K562 (cell line): ENCODE results near the gene DNAJC6. TPM values are rescaled to one million over a fixed set of nuclear protein-coding genes. Genes with fewer than 3 reads are reported as not detected.

Source experiments
- LEF1 ChIP-seq: fragments of 450-650 bp; IDR thresholded peaks from 2 replicates; pipeline ENCODE4 v1.6.1; 2016; ENCODE audit warnings: mild to moderate bottlenecking
- ZNF121 ChIP-seq: sonication (generic); formaldehyde crosslinking; conservative IDR thresholded peaks from 2 replicates; pipeline ENCODE4 v1.8.0; 2022; ENCODE audit warnings: missing genetic modification reagents
- ZNF184 ChIP-seq: sonication (generic); formaldehyde crosslinking; IDR thresholded peaks from 2 replicates; pipeline ENCODE4 v1.5.0; 2020; ENCODE audit warnings: missing genetic modification reagents
- ZNF316 ChIP-seq: fragments of 450-650 bp; IDR thresholded peaks from 2 replicates; pipeline ENCODE4 v1.6.1; 2016
- polyA plus RNA-seq, 8 experiments: library from polyadenylated mRNA; depleted of rRNA in 4 of 8; stranded (reverse) in 5 of 8; unstranded in 3 of 8; fragments of >200 nt; fragmentation: Nextera tagmentation in 2 of 8; fragmentation: Illumina TruSeq in 1 of 8; extraction: Ambion mirVana in 2 of 8; extraction: Trizol in 1 of 8; gene quantifications; 2 replicates each; pipeline versions ENCODE4 v1.2.1 to v1.2.3, GENCODE V29; 2011 to 2014; ENCODE audit warnings: inconsistent platforms in 1 of 8, missing spikeins in 1 of 8
- total RNA-seq, 7 experiments: library from RNA; depleted of rRNA in 6 of 7; stranded (reverse); fragments of >200 nt in 6 of 7; fragmentation: Illumina TruSeq in 2 of 7; extraction: Trizol in 2 of 7; gene quantifications; 2 replicates each; pipeline versions ENCODE4 v1.2.1 to v1.2.3, GENCODE V29; 2011 to 2021; ENCODE audit warnings: low replicate concordance in 1 of 7
- TF ChIP-seq, protein P1 (sequence below): fragments of 450-650 bp; IDR thresholded peaks from 2 replicates; pipeline ENCODE4 v1.6.1; 2016; ENCODE audit warnings: mild to moderate bottlenecking, moderate library complexity
- TF ChIP-seq, protein P2 (sequence below): sonication (generic); formaldehyde crosslinking; IDR thresholded peaks from 2 replicates; pipeline ENCODE4 v1.8.0; 2022; ENCODE audit warnings: mild to moderate bottlenecking, missing genetic modification reagents
- TF ChIP-seq, protein P3 (sequence below): fragments of 450-650 bp; formaldehyde crosslinking; IDR thresholded peaks from 2 replicates; pipeline ENCODE4 v1.4.0; 2022; ENCODE audit warnings: missing genetic modification characterization

The DNAJC6 gene
- total and polyA plus RNA-seq, 9 of the 15 experiments (the other 6 are each of a cell fraction or from before 2014, with no cell fraction given) = 6.7 to 78.7 (median 28.0) TPM

- TF ChIP-seq, protein P1, sequence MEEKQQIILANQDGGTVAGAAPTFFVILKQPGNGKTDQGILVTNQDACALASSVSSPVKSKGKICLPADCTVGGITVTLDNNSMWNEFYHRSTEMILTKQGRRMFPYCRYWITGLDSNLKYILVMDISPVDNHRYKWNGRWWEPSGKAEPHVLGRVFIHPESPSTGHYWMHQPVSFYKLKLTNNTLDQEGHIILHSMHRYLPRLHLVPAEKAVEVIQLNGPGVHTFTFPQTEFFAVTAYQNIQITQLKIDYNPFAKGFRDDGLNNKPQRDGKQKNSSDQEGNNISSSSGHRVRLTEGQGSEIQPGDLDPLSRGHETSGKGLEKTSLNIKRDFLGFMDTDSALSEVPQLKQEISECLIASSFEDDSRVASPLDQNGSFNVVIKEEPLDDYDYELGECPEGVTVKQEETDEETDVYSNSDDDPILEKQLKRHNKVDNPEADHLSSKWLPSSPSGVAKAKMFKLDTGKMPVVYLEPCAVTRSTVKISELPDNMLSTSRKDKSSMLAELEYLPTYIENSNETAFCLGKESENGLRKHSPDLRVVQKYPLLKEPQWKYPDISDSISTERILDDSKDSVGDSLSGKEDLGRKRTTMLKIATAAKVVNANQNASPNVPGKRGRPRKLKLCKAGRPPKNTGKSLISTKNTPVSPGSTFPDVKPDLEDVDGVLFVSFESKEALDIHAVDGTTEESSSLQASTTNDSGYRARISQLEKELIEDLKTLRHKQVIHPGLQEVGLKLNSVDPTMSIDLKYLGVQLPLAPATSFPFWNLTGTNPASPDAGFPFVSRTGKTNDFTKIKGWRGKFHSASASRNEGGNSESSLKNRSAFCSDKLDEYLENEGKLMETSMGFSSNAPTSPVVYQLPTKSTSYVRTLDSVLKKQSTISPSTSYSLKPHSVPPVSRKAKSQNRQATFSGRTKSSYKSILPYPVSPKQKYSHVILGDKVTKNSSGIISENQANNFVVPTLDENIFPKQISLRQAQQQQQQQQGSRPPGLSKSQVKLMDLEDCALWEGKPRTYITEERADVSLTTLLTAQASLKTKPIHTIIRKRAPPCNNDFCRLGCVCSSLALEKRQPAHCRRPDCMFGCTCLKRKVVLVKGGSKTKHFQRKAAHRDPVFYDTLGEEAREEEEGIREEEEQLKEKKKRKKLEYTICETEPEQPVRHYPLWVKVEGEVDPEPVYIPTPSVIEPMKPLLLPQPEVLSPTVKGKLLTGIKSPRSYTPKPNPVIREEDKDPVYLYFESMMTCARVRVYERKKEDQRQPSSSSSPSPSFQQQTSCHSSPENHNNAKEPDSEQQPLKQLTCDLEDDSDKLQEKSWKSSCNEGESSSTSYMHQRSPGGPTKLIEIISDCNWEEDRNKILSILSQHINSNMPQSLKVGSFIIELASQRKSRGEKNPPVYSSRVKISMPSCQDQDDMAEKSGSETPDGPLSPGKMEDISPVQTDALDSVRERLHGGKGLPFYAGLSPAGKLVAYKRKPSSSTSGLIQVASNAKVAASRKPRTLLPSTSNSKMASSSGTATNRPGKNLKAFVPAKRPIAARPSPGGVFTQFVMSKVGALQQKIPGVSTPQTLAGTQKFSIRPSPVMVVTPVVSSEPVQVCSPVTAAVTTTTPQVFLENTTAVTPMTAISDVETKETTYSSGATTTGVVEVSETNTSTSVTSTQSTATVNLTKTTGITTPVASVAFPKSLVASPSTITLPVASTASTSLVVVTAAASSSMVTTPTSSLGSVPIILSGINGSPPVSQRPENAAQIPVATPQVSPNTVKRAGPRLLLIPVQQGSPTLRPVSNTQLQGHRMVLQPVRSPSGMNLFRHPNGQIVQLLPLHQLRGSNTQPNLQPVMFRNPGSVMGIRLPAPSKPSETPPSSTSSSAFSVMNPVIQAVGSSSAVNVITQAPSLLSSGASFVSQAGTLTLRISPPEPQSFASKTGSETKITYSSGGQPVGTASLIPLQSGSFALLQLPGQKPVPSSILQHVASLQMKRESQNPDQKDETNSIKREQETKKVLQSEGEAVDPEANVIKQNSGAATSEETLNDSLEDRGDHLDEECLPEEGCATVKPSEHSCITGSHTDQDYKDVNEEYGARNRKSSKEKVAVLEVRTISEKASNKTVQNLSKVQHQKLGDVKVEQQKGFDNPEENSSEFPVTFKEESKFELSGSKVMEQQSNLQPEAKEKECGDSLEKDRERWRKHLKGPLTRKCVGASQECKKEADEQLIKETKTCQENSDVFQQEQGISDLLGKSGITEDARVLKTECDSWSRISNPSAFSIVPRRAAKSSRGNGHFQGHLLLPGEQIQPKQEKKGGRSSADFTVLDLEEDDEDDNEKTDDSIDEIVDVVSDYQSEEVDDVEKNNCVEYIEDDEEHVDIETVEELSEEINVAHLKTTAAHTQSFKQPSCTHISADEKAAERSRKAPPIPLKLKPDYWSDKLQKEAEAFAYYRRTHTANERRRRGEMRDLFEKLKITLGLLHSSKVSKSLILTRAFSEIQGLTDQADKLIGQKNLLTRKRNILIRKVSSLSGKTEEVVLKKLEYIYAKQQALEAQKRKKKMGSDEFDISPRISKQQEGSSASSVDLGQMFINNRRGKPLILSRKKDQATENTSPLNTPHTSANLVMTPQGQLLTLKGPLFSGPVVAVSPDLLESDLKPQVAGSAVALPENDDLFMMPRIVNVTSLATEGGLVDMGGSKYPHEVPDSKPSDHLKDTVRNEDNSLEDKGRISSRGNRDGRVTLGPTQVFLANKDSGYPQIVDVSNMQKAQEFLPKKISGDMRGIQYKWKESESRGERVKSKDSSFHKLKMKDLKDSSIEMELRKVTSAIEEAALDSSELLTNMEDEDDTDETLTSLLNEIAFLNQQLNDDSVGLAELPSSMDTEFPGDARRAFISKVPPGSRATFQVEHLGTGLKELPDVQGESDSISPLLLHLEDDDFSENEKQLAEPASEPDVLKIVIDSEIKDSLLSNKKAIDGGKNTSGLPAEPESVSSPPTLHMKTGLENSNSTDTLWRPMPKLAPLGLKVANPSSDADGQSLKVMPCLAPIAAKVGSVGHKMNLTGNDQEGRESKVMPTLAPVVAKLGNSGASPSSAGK = no peak
- no peak for TF ChIP-seq ZNF184 (CRISPR knock-in tag)
- TF ChIP-seq LEF1 = no peak
- peak; percentile 83 for TF ChIP-seq ZNF316
- TF ChIP-seq, protein P2, sequence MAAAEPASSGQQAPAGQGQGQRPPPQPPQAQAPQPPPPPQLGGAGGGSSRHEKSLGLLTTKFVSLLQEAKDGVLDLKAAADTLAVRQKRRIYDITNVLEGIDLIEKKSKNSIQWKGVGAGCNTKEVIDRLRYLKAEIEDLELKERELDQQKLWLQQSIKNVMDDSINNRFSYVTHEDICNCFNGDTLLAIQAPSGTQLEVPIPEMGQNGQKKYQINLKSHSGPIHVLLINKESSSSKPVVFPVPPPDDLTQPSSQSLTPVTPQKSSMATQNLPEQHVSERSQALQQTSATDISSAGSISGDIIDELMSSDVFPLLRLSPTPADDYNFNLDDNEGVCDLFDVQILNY (CRISPR knock-in tag) = no peak
- TF ChIP-seq, protein P3, sequence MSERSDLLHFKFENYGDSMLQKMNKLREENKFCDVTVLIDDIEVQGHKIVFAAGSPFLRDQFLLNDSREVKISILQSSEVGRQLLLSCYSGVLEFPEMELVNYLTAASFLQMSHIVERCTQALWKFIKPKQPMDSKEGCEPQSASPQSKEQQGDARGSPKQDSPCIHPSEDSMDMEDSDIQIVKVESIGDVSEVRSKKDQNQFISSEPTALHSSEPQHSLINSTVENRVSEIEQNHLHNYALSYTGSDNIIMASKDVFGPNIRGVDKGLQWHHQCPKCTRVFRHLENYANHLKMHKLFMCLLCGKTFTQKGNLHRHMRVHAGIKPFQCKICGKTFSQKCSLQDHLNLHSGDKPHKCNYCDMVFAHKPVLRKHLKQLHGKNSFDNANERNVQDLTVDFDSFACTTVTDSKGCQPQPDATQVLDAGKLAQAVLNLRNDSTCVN = no peak
- no peak for TF ChIP-seq ZNF121
Measured at GRCh38 chr1:65346190-65346589, 36.8 kb downstream of the DNAJC6 start (continued).
